HG03571 (cell line): ENCODE results near the gene NTM.

Source experiments
- ATAC-seq: cut with Tn5 transposase; IDR thresholded peaks from one replicate; pipeline ENCODE4 v1.9.1; 2021; ENCODE audit not compliant: unreplicated experiment

Gene NTM

GRCh38 chr11:131592734-131593133 is 222.3 kb downstream of the NTM start:
- no peak for ATAC-seq

DNA sequence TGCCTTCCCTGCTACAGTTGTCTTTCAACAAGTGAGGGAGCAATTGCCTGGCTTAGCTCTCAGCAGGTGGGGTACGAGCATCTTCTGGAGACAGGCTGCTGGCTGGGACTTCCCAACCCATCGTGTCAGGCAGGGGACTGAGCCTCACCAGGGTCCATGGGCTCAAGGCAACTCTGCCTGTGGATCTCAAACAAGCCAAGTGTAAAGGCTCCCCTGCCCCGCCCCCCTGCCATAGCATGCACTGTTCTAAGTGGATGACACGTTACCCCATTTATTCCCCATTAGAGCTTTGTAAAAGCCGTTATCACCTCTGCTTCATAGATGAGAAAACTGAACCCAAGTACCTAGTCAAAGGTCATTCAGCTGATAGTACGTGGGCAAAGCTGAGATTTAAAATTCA is 222.9 kb downstream of the NTM start:
- no peak for ATAC-seq

DNA sequence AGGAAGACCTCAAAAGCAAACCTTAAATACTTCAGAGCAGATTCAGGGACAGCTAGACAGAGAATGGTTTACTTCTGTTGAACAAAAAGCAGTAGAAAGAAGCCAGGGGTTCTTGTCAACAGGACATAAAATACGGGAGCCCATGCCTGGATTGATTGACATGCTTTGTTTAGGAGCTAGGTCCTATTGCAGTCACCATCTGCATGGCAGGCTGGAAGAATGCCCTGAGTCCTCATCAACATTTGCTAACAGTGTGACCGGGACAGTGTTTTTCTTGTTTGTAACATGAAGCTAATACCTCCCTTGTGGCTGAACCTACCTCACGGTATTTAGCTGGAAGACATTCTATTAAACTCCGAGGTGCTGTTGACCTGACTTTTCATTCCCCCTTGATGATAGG is 225.4 kb downstream of the NTM start:
- ATAC-seq = no peak

- no peak for ATAC-seq
These were observed 227.5 kb downstream of the NTM start for GRCh38 chr11:131597890-131598289.

DNA sequence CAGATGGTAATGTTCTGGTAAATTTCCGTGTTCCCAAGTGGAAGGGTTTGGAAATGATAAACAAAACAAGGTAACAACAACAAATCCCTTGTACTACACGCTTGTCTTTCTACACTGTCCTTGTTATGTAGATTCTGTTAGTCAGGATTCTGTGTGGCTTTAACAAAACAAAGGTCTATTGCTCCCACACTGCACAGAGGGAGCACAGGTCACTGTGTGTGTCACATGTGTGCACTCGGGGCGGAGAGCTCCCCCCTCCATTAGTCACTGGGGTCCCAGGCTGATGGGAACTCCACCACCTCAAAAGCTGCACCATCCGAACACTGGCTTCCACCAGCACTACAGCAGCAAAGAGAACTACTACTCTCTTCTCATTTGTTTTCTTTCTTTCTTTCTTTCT is 227.9 kb downstream of the NTM start:
- no peak for ATAC-seq

DNA sequence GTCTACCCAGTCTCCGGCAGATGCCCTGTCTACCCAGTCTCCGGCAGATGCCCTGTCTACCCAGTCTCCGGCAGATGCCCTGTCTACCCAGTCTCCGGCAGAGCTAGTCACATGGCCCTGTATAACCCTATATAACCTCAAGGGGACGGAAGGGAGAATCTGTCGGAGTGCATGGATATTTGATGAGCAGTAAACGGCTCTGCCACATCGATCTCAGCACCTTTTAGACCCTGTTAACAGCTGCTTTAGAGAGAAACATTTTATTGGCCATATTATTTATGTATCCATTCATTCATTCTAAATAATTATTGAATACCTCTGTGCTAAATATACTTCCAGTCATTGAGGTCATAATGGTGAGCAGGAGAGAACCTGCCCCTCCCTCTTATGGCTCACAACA is 228.9 kb downstream of the NTM start:
- ATAC-seq = no peak

- ATAC-seq = no peak
These were observed 230.2 kb downstream of the NTM start for GRCh38 chr11:131600628-131601027.

- no peak for ATAC-seq
These were observed 231.2 kb downstream of the NTM start for GRCh38 chr11:131601586-131601985.

GRCh38 chr11:131602431-131602830 is 232.0 kb downstream of the NTM start:
- ATAC-seq = no peak

GRCh38 chr11:131606811-131607335 is 236.5 kb downstream of the NTM start:
- no peak for ATAC-seq

DNA sequence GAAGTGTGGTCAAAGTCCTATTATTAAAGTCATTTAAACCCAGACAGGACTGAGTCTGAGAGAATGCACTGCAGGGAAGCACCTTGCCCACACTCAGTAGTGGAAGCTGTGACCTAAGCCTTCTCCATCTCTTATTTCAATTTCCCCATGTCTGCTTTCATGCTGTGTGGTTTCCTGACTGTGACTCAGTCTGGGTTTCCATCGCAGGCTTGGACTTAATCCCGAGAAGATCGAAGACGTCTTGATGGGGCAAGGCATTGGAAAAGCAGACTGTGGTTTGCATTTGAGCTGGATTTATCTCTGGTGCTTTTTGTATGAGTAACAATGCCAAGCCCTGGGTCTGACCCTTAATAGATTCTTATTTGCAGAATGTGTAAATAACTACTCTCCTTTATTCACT is 238.9 kb downstream of the NTM start:
- ATAC-seq = no peak

GRCh38 chr11:131609921-131610320 is 239.5 kb downstream of the NTM start:
- no peak for ATAC-seq

- ATAC-seq = no peak
These were observed 240.9 kb downstream of the NTM start for GRCh38 chr11:131611322-131611721.

- ATAC-seq = no peak
These were observed 242.1 kb downstream of the NTM start for GRCh38 chr11:131612533-131612932.

GRCh38 chr11:131614631-131615030 is 244.2 kb downstream of the NTM start:
- no peak for ATAC-seq

GRCh38 chr11:131615611-131616010 is 245.2 kb downstream of the NTM start:
- ATAC-seq = no peak

GRCh38 chr11:131616481-131617140 is 246.2 kb downstream of the NTM start:
- no peak for ATAC-seq

- ATAC-seq = no peak
These were observed 247.8 kb downstream of the NTM start for GRCh38 chr11:131618201-131618600.

DNA sequence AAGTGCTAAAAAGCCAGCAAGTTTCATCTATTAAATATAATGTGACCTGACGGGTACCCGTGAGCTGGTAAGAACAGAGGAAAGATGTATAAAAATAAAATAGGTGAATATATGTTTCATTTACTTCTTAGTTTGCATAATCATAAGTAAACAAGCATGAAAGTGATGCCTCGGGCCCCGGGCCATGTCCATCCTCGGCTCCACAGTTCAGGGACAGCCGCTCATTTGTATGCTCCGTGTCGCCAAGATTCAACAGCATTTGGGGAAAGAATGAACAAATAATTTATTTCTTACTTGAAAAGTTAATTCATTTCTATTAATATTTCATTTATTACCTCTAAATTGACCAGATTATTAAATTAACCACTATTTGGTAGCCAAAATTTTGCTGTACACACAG is 251.8 kb downstream of the NTM start:
- no peak for ATAC-seq

- ATAC-seq = no peak
These were observed 254.1 kb downstream of the NTM start for GRCh38 chr11:131624531-131624930.

GRCh38 chr11:131626788-131627187 is 256.4 kb downstream of the NTM start:
- no peak for ATAC-seq

GRCh38 chr11:131628739-131629138 is 258.3 kb downstream of the NTM start:
- ATAC-seq = no peak

DNA sequence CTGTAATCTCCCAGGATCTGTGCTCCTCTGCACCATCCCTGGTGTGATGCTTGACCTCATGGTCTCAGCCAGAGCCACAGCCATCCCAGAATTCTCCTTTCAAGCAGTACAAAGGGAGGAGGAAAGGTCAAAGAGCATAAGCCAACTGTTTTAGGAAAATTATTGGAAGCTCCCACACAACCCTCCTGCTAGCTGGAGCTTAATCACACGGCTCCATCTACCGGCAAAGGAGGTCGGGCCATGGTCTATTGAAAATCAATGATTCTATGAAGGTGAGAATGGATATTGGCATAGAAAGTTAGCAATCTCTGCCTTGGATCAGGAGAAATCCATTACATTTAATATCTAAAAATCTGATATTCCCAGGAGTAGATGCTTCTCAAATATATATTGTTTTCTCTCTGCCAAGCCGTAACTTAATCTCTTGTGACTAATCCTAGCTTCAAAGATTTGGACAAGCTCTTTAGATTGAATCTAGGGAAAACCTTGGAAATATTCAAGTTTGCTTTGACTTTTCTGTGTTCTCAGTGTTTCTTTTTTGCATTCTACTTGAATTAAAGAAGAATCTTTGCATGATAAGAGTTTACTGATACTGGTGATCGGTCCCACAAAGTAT is 259.6 kb downstream of the NTM start:
- no peak for ATAC-seq
